Kidney (tissue), 14 donors: ENCODE results near the gene SPATA19. TPM values are rescaled to one million over a fixed set of nuclear protein-coding genes. Genes with fewer than 3 reads are reported as not detected.

ENCODE experiments used
- DNase-seq, 5 donors: peaks; one replicate each; pipeline ENCODE4 v3.0.0-alpha.2; 2013 to 2020
- FAIRE-seq: peaks from 2 replicates; lab custom pipeline; 2012; peaks lifted over from hg19 to GRCh38; lab: Jason Lieb, UNC
- H3K27ac ChIP-seq, 2 donors: one replicate each; pipeline ENCODE4 v1.7.0; 2013; ENCODE audit warnings: low read depth in 2 of 2, low read length in 2 of 2, inconsistent platforms in 1 of 2
- H3K27me3 ChIP-seq: one replicate; pipeline ENCODE4 v1.7.1; 2013; ENCODE audit warnings: low read length, inconsistent platforms; ENCODE audit not compliant: control insufficient read depth, insufficient read depth
- H3K36me3 ChIP-seq, 3 donors: one replicate each; pipeline versions ENCODE4 v1.7.0 to v1.7.1; 2013; ENCODE audit warnings: low read length in 3 of 3, control low read depth in 1 of 3, inconsistent platforms in 1 of 3; ENCODE audit not compliant: insufficient read depth in 3 of 3, control insufficient read depth in 2 of 3
- H3K4me1 ChIP-seq, 3 donors: one replicate each; pipeline versions ENCODE4 v1.7.0 to v1.7.1; 2013; ENCODE audit warnings: low read length in 3 of 3, inconsistent platforms in 1 of 3, low read depth in 1 of 3; ENCODE audit not compliant: control insufficient read depth in 2 of 3, insufficient read depth in 2 of 3
- H3K4me3 ChIP-seq, 3 donors: one replicate each; pipeline versions ENCODE4 v1.7.0 to v1.8.1; 2013; ENCODE audit warnings: low read length in 3 of 3, control low read depth in 1 of 3, inconsistent platforms in 1 of 3
- H3K9ac ChIP-seq, 3 donors: one replicate each; pipeline versions ENCODE4 v1.7.0 to v1.7.1; 2013; ENCODE audit warnings: low read length in 3 of 3, control low read depth in 1 of 3, inconsistent platforms in 1 of 3
- H3K9me3 ChIP-seq, 3 donors: one replicate each; pipeline versions ENCODE4 v1.7.0 to v1.7.1; 2013; ENCODE audit warnings: low read length in 3 of 3, control low read depth in 1 of 3, inconsistent platforms in 1 of 3; ENCODE audit not compliant: control insufficient read depth in 2 of 3, insufficient read depth in 1 of 3
- intact Hi-C: fragments of 100-400 bp; cut with DNase I; formaldehyde crosslinking; loops from one replicate; pipeline ENCODE4 v1.11.1; 2022
- polyA plus RNA-seq: library from polyadenylated mRNA; stranded (reverse); fragments of 350-450 nt; fragmentation: Illumina TruSeq; extraction: RNeasy Lipid Tissue Mini Kit (QIAGEN cat#74804); gene quantifications from one replicate; pipeline ENCODE4 v1.2.3, GENCODE V29; 2014; ENCODE audit warnings: low read depth, low replicate concordance; ENCODE audit not compliant: insufficient read depth
- total RNA-seq: library from RNA; stranded (reverse); fragmentation: NEBNext Ultra II Directional; extraction: Animal tissue kit (Norgen Biotek cat#: 25700); gene quantifications from one replicate; pipeline ENCODE4 v1.2.1, GENCODE V29; 2021
- TF ChIP-seq, protein P1 (sequence below): IDR thresholded peaks from 3 replicates; pipeline ENCODE4 v1.5.1; 2012; ENCODE audit warnings: mild to moderate bottlenecking, moderate library complexity, borderline replicate concordance; ENCODE audit not compliant: insufficient read depth; ENCODE audit errors: extremely low read depth
- donor health status: control.
- donor health status: control.
- donor health status: control.
- donor health status: control.
- donor health status: control.
- donor health status: DM: yes; HTN: yes; CAD: no.
- donor health status: Normal renal cell carcinoma (clear cell type).

SPATA19 gene
- total and polyA plus RNA-seq, 2 donors from 2014 or later, result not detected

DNA sequence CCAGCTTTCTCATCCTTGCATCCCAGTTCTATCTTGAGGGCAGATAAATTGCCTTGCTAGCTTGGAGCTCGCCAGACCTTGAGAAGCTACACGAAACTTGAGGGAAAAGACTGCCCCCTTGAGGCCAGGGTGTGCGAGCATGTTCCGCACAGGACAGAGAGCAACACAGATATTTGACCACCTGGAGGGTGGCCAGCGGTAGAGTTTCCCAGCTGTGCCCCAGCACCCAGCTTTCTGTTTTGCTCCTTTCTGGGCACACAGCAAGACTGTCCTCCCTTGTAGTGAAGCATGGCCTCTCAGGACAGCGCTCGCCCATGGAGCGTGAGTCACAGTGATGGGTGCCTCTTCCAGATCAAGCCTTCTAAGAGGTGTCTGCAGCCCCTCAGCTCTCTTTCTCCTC lies 23.5 kb downstream of the SPATA19 start:
- intact Hi-C loops, result no loop called here
- Histone ChIP-seq H3K36me3 (no peaks in the 10 kb centered on the region), H3K9me3 (no peaks in the 10 kb centered on the region), H3K9ac (no peak overlapping the region), H3K4me3 (no peak overlapping the region), H3K27me3 (no peaks in the 10 kb centered on the region), H3K27ac (no peak overlapping the region), H3K4me1 (no peaks in the 10 kb centered on the region)
- TF ChIP-seq, protein P1, sequence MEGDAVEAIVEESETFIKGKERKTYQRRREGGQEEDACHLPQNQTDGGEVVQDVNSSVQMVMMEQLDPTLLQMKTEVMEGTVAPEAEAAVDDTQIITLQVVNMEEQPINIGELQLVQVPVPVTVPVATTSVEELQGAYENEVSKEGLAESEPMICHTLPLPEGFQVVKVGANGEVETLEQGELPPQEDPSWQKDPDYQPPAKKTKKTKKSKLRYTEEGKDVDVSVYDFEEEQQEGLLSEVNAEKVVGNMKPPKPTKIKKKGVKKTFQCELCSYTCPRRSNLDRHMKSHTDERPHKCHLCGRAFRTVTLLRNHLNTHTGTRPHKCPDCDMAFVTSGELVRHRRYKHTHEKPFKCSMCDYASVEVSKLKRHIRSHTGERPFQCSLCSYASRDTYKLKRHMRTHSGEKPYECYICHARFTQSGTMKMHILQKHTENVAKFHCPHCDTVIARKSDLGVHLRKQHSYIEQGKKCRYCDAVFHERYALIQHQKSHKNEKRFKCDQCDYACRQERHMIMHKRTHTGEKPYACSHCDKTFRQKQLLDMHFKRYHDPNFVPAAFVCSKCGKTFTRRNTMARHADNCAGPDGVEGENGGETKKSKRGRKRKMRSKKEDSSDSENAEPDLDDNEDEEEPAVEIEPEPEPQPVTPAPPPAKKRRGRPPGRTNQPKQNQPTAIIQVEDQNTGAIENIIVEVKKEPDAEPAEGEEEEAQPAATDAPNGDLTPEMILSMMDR, result peak; percentile 51
- no peak for FAIRE-seq
- peak in 4 of 5 donors; percentile 82 to 93 (median 84) for DNase-seq

DNA sequence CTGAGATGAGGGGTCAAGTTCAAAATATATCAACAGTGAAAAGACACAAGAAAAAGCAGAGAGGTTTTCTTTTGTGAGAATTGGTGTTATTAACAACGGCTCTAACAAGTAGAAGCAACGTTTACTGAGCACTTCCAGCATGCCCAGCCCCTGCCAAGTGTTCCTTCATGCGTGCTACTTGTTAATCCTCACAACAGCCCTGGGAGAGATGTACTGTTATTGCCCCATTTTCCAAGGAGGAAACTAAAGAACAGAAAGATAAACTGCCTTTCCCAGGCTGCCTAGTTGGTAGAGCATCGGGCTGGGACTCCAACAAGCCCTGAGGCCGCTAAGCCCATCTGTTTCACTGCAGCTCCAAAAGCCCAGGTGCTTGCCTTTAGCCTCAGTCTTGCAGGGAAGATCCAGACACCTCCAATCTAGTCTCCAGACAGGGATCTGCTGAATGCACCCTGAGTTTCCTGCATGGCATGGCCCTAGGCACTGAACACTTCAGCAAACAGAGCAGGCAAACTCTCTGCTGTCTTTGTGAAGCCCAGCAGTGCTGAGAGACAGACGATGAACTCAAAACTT lies 25.5 kb downstream of the SPATA19 start:
- Histone ChIP-seq H3K27ac (no peak overlapping the region), H3K9ac (no peak overlapping the region), H3K36me3 (no peaks in the 10 kb centered on the region), H3K27me3 (no peaks in the 10 kb centered on the region), H3K4me1 (no peaks in the 10 kb centered on the region), H3K4me3 (no peak overlapping the region), H3K9me3 (no peaks in the 10 kb centered on the region)
- no peak for DNase-seq
- TF ChIP-seq, protein P1, result no peak
- intact Hi-C loops, result no loop called here
- no peak for FAIRE-seq

DNA sequence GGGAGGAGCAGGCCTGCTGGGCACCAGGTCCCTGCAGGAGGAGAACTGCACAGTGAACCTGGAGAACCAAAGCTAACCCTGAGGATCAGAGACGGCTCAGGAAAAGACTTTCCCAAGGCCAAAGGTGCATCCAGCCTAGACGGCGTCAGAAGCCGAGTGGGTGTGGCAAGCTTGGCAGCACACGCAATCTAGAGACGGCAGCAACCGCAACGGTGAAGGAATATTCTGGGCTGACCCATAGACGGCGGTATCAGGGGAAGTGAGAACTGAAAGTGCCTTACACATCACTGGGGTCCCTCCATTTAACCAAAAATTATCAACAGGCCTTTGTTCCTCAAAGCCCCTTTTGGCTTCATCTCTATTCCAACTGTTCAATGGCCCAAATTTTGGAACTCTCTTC lies 26.2 kb downstream of the SPATA19 start:
- TF ChIP-seq, protein P1, result no peak
- no peaks in the 10 kb centered on the region for H3K9me3 ChIP-seq
- no peaks in the 10 kb centered on the region for H3K36me3 ChIP-seq
- no peaks in the 10 kb centered on the region for H3K4me1 ChIP-seq
- FAIRE-seq (no peak), DNase-seq (no peak)
- no peak overlapping the region for H3K4me3 ChIP-seq
- H3K27me3 ChIP-seq, result no peaks in the 10 kb centered on the region
- no peak overlapping the region for H3K9ac ChIP-seq
- no peak overlapping the region for H3K27ac ChIP-seq
- intact Hi-C loops, result no loop called here

DNA sequence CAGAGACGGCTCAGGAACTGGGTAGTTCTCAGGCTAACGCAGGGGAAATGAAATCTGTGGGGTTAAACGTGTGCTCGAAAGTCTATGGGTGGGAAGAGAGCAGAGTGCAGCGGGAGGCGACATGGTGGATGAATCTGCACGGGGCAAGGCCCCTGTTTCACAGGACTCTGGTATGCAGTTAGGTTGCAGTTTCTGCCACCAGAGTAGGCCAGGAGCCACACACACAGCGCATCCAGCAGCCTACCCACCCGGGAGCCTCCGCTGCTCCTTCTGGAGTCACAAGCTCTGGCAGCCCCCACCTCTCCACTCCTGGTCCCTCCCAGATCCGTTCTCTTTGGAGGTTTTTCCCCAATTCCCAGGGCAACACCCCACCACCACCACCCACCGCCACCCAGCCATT lies 27.0 kb downstream of the SPATA19 start:
- H3K9ac ChIP-seq, result no peak overlapping the region
- no peak overlapping the region for H3K27ac ChIP-seq
- H3K4me1 ChIP-seq, result no peaks in the 10 kb centered on the region
- TF ChIP-seq, protein P1, result no peak
- no peak overlapping the region for H3K4me3 ChIP-seq
- H3K36me3 ChIP-seq, result no peaks in the 10 kb centered on the region
- no peak for FAIRE-seq
- intact Hi-C loops, result no loop called here
- no peak for DNase-seq
- H3K9me3 ChIP-seq, result no peaks in the 10 kb centered on the region
- no peaks in the 10 kb centered on the region for H3K27me3 ChIP-seq
